Cortex of kidney (tissue), 1 donor: Measurements from ENCODE around the gene MXD4.
A peak's percentile ranks its signal among the peaks of the same experiment; 100 is the strongest.

Experiments
- DNase-seq: peaks from one replicate; lab custom pipeline; 2025; lab: John Stamatoyannopoulos, UW

MXD4 gene

DNA sequence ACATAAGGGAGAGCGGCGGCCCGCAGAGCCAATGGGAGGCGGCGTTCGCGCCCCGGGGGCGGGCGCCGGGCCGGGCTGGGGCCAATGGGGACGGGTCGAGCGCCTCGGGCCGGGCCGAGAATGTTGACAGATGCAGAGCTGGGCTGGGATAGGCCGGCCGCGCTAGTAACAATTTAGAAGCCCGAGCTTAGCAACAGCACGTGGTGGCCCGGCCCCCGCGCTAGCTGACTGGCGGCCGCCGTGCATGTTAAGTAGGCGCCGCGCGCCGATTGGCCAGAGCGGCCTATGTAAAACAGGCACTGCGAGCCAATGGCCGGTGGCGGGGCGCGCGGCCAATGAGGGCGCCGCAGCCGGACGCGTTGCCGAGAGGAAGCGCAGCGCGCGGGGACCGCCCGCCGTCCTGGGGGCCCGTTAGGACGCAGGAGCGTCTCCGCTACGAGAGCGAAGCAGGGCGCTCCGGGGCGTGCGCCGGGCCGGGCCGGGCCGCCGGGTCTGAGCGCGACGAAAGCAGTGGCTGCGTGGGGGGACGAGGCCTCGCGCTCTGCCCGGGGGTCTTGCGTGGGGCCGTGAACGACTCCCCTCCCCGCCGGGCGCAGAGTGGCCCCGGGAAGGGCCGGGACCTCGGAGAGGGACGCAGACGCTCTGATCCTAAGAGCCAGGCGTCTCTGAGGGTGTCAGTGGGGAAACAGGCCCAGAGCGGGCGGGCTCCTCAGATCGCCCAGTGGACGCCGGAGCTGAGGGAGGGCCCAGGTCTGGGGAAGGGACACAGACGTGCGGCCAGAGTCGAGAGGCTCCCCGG is 435 bp upstream of the MXD4 start:
- peak; percentile 93 for DNase-seq

DNA sequence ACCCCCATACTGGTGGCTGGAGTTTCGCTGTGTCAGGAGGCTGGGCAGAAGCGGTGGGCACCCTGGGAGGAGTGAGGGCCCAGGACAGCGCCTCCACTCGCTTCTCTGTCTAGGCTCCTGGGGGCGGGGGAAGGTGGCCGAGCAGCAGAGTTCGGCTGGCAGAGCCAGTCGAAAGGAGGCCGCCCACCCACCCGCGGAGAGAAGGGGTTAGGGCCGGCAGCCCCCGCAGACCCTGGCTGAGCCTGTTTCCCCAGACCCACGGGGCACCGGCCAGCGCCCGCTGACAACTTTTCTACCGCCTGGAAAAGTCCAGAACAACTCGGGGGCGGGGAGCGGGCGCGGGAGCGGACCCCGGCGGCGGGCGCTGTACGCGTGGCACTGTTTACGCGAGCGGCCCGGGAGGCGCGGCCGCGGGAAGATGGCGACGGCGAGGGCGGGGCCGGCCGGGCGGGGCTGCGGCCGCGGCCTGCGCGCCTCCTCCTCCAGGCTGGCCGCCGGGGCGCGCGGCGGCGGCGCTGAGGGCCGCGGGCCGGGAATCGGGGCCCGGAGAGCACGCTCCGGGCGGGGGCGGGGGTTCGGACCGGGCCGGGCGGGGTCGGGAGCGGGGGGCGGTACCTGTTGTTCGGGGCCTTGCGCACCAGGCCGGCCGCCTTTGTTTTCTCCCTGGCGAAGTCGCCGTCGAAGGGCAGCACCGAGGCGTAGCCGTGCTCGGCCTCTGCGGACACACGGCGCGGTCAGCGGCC is 628 bp downstream of the MXD4 start:
- DNase-seq, result no peak

DNA sequence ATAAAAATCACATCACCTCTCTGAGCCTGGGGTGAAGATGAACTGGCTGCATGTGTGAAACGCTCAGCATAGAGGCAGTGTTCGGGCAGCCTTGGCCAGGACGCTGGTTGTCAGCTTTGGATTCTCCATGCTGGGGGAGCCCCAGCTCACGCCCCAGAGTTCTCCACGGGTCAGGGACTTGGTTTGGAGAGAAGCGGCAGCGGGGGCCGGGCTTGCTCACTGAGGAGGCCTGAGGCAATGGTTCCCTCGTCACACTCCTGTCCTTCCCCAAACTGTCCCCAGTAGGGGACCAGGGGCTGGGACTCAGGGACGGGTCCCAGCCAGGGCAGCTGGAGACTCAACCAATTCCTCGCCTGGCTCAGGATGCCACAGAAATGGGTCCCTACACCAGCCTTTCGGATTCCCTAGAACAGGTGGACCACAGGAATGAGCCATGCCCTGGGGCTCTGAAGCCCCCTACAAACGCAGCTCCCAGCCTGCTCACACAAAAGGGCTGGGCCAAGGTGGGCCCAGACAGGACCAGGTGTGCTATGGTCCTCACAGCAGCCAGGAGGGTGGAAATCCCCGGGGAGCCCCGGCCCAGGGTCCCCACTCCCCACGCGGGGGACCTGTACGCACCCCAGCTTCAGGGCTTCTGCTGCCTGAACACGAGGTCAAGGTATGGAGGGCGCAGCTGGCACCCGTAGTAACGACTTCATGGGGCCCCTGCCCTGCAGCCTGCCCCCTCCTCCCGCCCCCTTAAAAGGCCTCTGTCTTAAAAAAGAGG is 1.4 kb downstream of the MXD4 start:
- DNase-seq, result no peak

DNA sequence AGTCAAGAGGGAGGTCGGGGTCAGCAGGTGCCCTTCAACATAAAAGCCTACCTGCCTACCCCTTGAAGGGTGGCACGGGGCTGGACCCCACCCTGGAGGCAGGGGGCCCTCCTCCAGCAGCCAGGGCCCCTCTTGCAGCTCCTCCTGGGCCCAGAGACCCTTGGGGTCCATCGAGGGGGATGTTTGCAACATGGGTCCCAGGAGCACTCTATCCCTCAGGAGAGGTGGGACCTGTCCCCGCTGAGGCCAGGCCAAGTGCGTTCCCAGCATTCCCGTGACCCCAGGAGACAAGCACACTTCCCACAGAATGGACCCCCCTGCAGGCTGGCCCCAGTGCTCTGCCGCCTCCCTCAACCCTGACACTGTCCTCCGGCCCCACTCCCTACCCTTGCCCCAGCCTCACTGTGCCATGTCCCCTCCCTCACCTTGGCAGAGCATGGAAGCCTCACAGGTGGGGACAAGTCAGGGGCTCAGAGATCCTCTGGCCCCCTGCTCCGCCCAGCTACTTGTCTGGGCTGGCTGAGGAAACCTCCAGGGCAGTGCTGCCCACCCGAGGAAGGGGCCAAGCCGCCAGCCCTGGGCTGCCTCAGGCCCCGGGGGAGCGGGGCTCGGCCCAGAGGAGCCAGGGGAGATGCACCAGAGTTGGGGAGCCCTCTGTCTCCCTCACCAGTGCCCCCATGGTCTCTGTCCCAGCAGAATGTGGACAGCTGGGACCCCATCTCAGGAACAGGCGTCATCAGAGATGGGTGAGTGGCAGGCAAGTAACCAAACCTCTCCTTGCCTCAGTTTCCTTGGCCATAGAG is 2.2 kb downstream of the MXD4 start:
- no peak for DNase-seq

DNA sequence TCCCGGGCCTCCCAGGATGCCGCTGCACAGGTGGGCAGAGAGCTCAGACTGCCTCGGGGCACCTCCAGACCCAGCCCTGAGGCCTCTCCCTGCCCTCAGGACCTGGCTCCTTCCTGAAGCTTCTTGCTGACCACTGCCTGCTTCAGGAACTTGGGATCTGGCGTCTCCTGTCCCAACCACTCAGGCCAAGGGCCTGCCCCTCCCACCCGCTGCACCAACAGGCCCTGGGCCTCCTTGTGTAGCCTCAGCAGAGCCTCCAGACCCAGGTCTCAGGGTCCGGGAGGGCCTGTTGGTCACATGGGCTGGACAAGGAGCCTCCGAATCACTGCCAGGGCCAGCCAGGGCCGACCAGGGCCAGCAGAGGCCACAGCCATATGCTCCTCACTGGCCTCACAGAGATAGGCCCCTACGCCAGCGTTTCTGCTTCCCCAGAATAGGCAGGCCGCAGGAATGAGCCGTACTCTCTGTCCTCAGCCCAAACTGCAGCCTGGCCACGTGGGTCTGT is 2.8 kb downstream of the MXD4 start:
- DNase-seq, result no peak

DNA sequence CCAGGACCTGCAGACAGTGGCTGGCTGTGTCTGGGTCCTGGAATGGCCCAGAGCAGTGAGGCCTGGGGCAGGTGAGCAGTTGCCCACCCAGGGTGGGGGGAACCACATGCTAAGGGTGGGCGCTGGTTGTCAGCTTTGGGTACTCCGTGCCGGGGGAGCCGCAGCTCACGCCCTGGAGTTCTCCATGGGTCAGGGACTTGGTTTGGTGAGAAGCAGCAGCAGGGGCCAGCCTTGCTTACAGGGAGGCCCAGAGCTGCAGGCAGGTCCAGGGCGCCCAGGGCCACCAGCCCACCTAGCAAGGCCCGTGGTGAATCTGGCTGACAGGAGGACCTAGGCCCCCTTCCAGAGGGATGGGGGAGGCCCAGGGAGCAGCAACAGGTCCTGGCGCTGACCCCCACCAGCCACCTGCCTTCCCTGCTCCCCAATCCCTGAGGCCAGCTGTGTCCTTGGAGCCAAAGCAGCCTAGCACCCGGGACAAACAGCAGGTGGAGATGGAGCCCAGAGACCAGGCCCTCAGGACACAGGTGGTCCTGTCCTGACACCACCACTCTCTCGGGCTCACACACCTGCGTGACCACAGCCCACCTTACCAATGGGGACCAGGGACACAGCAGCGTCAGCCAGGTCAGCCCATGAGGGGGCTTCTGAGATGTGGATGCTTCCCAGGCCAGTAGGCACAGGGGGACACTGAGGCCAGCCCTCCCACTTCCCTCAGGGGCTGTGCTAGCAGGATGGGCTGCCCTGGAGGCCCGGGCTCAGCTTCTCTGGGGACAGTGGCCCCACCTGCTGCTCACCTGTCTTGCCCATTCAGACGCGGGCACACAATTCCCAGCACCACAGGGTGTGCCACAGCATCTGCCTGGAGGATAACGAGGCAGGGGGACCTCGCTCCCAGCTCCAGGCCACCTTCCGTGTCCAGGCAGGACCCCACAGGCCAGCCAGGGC is 3.5 kb downstream of the MXD4 start:
- no peak for DNase-seq

DNA sequence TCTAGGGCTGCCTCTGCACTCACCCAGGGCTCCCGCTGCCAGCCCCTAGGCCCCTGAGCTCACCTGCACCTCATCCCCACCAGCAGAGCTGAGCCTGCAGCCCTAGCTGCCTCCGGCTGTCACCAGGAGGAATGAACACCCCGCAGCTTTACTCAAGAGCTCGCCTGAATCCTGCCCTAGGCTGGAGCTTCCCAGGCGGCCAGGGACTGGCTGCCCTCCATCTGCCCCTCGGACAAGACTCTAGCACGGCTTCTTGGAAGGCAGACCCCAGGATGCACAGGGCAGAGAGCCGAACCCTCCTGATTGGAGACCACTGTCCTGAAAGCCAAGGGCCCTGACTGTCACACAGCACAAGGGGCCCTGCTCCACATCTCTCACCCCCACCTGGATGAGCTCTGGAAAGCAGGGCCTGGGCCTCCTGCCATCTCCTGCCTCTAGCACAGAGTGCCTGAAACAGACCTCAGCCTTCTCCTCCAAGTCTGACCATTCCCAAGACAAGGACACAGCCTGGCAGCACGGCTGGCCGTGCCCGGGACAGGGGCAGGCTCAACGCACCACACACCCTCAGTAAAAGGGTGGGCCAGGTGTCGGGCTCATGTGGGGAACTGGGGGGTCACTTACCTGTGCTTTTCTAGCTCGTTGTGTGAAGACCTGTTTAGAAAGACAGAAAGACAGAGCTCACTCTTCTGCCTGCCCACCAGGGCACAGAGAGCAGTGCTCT is 4.4 kb downstream of the MXD4 start:
- no peak for DNase-seq

DNA sequence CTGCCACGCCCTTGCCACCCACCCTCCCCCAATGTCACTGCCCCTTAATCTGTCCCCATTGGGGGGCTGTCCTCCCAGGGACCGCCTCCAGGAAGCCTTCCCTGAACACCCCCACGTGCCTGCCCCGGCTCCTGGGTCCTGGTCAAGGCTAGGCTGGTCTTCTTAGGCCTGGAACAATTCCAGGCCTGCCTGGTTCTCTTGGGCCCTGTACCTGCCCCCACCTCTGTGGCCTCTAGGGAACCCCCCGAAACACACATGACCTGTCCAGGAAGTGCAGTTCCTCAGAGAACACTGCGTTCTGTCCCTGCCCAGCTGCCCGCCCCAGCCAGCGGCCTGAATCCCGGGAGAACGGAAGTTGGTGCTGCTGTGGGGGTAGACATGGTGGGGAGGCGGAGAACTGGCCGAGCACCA is 5.1 kb downstream of the MXD4 start:
- DNase-seq, result no peak

DNA sequence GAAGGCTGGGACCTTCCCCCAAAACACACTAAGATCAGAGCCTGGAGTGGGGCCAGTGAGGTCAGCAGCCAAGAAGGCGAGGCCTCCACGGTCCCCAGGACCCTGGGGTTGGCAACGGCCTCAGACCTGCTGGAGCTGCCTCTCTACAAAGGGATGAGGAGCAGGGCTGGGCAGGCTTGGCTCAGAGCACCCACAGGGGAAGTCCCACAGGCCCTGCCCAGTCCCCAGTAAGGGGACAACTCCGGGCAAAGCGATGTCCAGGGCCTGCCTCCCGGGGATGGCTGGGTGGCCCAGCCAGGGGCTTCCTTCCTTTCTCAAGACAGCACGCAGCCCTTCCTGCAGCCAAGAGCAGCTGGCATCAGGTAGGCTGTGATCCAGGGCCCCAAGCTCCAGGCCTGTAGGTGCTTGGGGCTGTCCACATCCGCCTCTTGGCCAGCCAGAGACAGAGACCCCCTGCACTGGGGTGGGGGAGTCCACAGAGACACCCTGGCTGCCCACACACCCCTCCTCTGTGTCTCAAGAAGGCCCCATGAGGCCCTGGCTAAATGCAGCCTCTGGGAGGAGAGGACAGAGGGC is 5.7 kb downstream of the MXD4 start:
- DNase-seq, result no peak

DNA sequence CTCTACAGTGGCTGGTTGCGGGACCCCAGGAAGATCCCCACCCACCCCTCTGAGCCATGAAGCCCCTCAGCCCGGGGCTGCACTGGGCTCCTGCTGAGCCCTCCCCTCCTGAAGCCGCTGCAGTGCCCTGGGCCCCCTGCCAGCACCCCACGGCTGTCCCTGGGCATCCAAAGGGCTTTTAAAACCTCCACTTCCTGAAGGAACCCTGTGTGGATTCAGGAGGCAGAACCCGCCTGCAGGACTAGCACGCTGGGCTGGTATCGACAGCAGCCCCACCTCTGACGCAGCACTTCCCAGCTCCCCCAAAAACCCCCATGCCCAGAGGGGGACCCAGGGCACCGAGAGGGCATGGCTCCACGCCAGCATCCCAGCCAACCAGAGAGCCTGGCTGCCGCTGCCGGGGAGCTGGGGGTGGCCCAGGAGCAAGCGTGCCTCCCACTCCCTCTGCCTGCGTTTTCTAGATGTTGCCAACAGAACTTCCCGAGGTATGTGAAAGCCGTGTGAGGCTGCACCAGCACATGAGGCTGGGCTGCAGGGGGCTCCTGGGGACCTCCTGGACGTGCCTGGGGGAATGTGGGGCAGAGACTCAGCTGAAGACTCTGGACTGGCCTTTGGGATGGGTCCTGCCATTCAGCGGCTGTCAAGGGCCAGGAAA is 6.3 kb downstream of the MXD4 start:
- no peak for DNase-seq

DNA sequence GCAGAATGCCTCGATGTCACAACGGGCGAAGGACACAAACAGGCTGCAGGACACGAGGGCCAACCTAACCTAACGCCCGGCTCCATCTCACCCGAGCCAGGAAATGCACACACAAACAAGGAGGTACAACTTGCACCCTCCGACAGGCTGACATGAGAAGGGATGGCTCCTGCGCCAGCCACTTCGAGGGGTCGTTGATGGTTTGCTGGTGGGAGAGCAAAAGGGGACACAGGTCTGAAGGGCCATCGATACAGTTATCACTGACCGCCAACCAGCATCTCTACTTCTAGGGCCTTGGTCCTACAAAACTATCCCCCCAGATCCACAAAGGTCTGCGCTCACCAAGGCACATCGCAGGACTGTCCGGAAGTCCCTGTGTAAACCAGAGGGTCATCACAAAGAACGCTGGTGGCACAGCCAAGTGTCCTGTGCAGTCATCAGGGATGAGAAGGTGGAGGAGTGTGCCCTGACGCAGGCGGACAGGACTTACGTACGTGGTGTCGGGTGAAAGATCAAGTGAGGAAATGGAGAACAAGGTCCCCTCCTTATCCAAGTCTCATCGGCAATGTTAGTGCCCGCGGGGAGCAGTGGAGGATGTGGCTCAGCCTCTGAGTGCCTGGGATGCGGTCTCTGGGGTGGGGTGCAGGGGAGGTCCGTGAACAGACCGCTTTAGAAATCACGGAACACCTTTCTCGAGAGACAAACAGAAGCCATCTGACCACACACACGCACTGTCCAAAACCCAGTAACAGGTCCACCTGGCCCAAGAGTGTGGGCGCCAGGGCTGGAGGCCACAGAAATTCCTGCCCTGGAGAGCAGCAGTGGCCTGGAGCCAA is 7.0 kb downstream of the MXD4 start:
- no peak for DNase-seq

DNA sequence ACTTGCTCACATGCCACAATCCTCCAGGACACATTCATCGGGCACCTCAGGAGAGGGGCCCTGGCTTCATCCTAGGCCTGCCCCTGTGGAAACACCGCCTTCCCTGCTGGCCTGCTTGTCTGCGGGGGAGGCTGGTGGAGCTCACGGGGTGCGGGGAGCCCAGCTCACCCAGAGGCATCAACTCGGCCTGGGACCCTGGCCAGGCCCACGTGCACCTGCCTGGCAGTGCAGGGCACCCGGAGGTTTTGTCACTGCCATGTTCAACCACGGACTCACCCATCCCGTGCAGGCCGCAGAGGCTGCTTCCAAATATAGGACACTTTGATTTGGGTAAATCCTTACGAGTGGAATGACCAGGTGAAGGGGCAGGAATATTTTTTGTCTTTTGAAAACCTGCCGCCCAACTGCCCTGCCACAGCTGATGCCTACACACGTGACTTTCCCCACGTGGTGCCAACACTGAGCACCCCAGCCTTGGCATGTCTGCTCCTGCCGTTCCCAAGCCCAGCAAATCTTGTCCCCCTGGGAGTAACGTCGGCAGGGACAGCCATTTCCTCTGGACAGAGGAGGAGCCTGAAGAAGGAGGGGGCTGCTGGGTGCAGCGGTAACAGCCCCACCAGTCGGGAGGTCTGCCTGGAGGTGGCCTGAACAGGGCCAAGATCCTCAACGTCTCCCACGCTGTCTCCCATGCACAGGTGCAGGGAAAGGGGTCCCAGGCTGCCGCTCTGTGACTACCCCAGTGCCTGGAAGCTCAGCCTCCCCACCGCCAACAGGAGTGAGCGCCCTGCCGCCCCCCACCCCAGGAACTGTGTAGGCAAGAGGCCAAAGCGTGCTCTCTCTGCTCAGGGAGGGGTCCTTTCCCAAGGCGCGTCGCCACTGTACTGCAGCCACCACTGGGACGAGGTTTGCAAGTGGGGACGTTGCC is 8.5 kb downstream of the MXD4 start:
- DNase-seq, result no peak

DNA sequence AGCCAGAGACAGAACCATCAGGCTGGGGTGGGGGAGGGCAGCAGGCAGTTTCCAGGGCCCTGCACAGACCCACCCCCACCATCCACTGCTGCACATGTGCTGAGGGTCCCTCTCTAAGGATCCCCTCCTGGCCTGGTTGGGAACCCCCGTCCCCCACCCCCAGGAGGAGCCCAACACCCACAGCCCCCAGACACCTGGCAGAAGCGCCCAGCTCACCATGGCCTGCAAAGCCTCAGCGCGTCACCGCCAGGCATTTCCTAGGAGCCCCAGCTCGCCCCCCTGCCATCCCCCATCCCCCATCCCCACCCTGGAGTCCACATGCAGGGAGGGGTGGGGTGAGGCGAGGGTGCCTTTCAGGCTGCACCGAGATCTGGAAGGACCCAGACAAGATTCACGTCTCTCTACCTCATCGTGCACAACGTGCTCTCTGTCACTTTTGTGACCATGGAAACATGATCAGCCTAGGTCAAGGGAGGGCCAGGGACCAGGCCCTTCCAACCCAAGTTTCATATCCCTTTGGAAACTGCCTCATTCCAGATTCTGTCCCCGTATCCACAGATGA is 9.3 kb downstream of the MXD4 start:
- DNase-seq, result no peak

DNA sequence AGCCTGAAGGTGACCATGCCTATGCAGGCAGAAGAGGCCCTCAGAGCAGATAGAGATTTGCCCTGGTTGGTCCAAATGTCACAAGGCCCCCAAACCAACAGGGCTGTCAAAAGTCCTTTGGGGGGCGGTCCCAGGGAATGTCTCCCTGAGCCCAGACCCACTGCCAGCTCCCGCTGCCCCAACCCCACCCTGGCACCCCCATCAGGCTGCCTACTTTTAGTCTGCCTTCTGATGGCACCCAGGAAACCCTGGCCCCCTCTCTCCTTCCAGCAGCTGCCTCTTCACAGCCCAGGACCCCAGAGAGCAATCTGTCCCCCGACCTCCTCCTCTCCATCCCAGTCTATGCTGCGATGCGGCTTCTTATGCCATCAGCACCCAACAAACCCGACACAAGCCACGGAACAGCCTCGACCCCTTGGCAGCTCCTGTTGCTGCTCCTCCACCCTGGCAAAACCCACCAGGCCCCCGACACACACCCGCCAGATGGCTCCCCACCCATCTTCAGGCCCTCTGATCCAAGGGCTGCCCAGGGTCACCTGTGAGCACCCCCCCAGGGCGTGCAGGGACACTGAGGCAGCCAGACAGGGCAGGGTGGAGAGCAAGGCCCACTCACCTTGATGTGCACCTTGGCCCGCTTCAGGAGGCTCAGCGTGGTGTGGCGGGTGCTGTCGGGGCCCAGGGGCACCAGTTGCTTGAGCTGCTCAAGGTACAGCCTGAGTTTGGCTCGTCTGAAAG is 9.9 kb downstream of the MXD4 start:
- no peak for DNase-seq

DNA sequence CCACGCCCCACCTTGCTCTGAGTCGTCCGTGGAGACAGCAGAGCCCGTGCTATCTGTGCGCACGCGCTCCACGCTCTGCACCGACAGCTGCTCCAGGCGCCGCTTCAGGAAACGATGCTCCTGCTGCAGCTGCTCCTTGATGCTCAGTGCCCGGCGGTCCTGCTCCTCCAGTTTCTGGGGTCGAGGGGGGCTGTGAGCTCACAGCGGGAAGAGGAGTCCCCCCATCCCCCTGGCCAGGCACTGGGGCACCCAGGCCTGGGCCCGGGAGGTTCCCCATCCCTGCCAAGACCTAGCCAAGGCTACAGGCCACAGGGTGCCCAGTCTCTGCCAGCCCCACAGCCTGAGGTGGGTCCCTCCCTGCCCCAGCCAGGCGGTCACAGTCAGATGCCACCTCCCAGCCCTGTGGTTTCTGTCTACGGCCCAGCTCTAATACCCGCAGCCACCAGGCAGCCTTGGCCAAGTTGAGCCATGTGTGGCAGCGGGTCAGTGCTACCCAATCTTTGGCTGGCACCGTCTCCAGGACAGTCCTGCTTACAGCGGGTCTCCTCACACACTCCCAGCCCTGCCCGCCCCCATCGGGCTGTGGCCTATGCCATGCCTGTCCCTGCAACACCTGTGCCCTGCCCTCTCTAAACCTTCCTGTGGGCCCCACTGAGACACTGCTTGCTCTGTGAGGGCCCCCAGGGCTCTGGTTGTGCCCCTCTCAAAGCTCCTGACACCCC is 10.7 kb downstream of the MXD4 start:
- no peak for DNase-seq
